Adrenal gland (tissue), 12 donors: ENCODE results near the gene SCAMP2. TPM values are rescaled to one million over a fixed set of nuclear protein-coding genes. Genes with fewer than 3 reads are reported as not detected.

Experiments
- DNase-seq, 7 donors: peaks; one replicate each; pipeline ENCODE4 v3.0.0-alpha.2; 2019 to 2020
- H3K27ac ChIP-seq, 5 donors: fragments of 200-600 bp; sonication (generic) in 4 of 5; 1 replicate in 3 of 5; 2 replicates in 2 of 5; pipeline versions ENCODE4 v1.5.1 to v1.8.0; 2016 to 2020; ENCODE audit warnings: mild to moderate bottlenecking in 1 of 5
- H3K27me3 ChIP-seq: fragments of 200-600 bp; 2 replicates; pipeline ENCODE4 v1.8.0; 2021
- H3K36me3 ChIP-seq, 2 donors: fragments of 200-600 bp; replicated peaks in 1 of 2; 1 replicate in 1 of 2; 2 replicates in 1 of 2; pipeline versions ENCODE4 v1.5.1 to v1.8.0; 2018 to 2022
- H3K4me1 ChIP-seq, 2 donors: fragments of 200-600 bp; replicated peaks in 1 of 2; 1 replicate in 1 of 2; 2 replicates in 1 of 2; pipeline versions ENCODE4 v1.5.1 to v1.8.0; 2018 to 2021
- H3K4me3 ChIP-seq, 4 donors: fragments of 200-600 bp; sonication (generic) in 3 of 4; one replicate each; pipeline ENCODE4 v1.5.1; 2016 to 2018
- H3K9me3 ChIP-seq, 3 donors: fragments of 200-600 bp; sonication (generic) in 1 of 3; replicated peaks in 1 of 3; 1 replicate in 2 of 3; 2 replicates in 1 of 3; pipeline versions ENCODE4 v1.5.1 to v1.8.0; 2016 to 2021
- POLR2A ChIP-seq, 2 donors: fragments of 450-650 bp; IDR thresholded peaks; one replicate each; pipeline ENCODE4 v1.6.1; 2017; ENCODE audit warnings: antibody characterized with exemption in 2 of 2, mild to moderate bottlenecking in 2 of 2, moderate library complexity in 1 of 2
- WGBS, 4 donors: extraction: QIAGEN DNeasy Blood & Tissue Kit in 2 of 4; methylation state at CpG; one replicate each; pipeline versions ENCODE4 v1.1.5 to v1.1.7; 2013 to 2017; 5-methylcytosine and 5-hydroxymethylcytosine counted together
- intact Hi-C, 2 donors: fragments of 100-400 bp; cut with DNase I; formaldehyde crosslinking; loops; one replicate each; pipeline versions ENCODE4 v1.14.1 to v1.15.0; 2022 to 2023
- polyA plus RNA-seq, 3 donors: library from polyadenylated mRNA; stranded (reverse); fragments of 200-250 nt in 2 of 3; fragments of 350-450 nt in 1 of 3; fragmentation: Illumina TruSeq in 1 of 3; extraction: RNeasy Lipid Tissue Mini Kit (QIAGEN cat#74804) in 1 of 3; gene quantifications; one replicate each; pipeline ENCODE4 v1.2.3, GENCODE V29; 2013 to 2014
- total RNA-seq, 9 donors: library from RNA; depleted of rRNA in 4 of 9; stranded (reverse); fragments of >200 nt in 4 of 9; fragments of 120-200 nt in 1 of 9; fragmentation: NEBNext Ultra II Directional in 1 of 9; extraction: Animal tissue kit (Norgen Biotek cat#: 25700) in 1 of 9; gene quantifications; one replicate each; pipeline versions ENCODE4 v1.1.0 to v1.2.4, GENCODE V29; 2013 to 2023
- TF ChIP-seq, protein P1 (sequence below), 6 experiments: fragments of 450-650 bp in 4 of 6; fragments of 200-600 bp in 2 of 6; sonication (generic) in 1 of 6; IDR thresholded peaks; 1 replicate in 5 of 6; 2 replicates in 1 of 6; pipeline versions ENCODE4 v1.5.1 to v1.8.0; 2016 to 2021; ENCODE audit warnings: antibody characterized with exemption in 6 of 6, mild to moderate bottlenecking in 2 of 6, moderate library complexity in 1 of 6
- donor health status: healthy with polysubstance abuse.
- donor health status: Bipolar disorder and iron deficiency.
- donor health status: DM: yes; HTN: yes; CAD: no.
- donor health status: DM: no; HTN: no; CAD: no.
- donor health status: DM: no; HTN: no; CAD: no.
- donor health status: DM: yes; HTN: yes; CAD: no.

The SCAMP2 gene
- total and polyA plus RNA-seq, 12 donors: 29.5 to 185 (median 98.7) TPM

DNA sequence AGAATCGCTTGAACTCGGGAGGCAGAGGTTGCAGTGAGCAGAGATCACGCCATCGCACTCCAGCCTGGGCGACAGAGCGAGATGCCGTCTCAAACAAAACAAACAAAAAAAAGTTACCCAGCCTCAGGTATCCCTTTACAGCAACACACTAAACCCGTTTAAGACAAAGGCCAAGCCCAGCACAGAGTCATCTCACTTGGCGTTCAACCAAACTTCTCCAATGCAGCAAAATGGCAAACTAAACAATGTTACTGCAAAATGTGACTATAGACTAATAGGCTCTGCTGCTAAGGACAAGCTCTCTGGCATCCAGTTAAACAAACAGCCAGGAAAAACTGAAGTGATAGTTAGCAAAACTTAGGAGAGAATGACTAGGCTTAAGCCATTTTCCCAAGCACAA is 39.9 kb upstream of the SCAMP2 start:
- DNase-seq: no peak
- Histone ChIP-seq H3K27me3 (no peaks in the 10 kb centered on the region), H3K9me3 (no peaks in the 10 kb centered on the region), H3K4me1 (no peaks in the 10 kb centered on the region), H3K4me3 (no peak overlapping the region), H3K27ac (no peak overlapping the region), H3K36me3 (peaks cover 0 to 34% of the 10 kb centered on the region in 2 donors)
- no peak for TF ChIP-seq POLR2A (IDR thresholded peaks at IDR 0.05)
- TF ChIP-seq, protein P1, sequence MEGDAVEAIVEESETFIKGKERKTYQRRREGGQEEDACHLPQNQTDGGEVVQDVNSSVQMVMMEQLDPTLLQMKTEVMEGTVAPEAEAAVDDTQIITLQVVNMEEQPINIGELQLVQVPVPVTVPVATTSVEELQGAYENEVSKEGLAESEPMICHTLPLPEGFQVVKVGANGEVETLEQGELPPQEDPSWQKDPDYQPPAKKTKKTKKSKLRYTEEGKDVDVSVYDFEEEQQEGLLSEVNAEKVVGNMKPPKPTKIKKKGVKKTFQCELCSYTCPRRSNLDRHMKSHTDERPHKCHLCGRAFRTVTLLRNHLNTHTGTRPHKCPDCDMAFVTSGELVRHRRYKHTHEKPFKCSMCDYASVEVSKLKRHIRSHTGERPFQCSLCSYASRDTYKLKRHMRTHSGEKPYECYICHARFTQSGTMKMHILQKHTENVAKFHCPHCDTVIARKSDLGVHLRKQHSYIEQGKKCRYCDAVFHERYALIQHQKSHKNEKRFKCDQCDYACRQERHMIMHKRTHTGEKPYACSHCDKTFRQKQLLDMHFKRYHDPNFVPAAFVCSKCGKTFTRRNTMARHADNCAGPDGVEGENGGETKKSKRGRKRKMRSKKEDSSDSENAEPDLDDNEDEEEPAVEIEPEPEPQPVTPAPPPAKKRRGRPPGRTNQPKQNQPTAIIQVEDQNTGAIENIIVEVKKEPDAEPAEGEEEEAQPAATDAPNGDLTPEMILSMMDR (IDR thresholded peaks at IDR 0.05): no peak
- intact Hi-C loops: no loop called here
- WGBS, 4 donors: 87 to 91% (median 88%) methylated on average over 9 of the region's 9 CpGs

- H3K36me3 ChIP-seq: peaks cover 0 to 12% of the 10 kb centered on the region in 2 donors
- intact Hi-C loops: no loop called here
- H3K27ac ChIP-seq: no peak overlapping the region
- no peak overlapping the region for H3K4me3 ChIP-seq
- H3K9me3 ChIP-seq: no peaks in the 10 kb centered on the region
- H3K4me1 ChIP-seq: peaks cover 6 to 27% of the 10 kb centered on the region in 2 donors
- TF ChIP-seq POLR2A (IDR thresholded peaks at IDR 0.05): no peak
- H3K27me3 ChIP-seq: no peaks in the 10 kb centered on the region
- WGBS, 4 donors: 94 to 100% (median 96%) methylated on average over 4 of the region's 4 CpGs
- no peak for DNase-seq
Measured at GRCh38 chr15:74908635-74909034, 35.5 kb upstream of the SCAMP2 start.

- Histone ChIP-seq H3K27ac (peak overlapping the region; percentile 92 to 96 (median 93)), H3K36me3 (peaks cover 0 to 22% of the 10 kb centered on the region in 2 donors), H3K27me3 (no peaks in the 10 kb centered on the region), H3K4me3 (peak overlapping the region in 3 of 4 donors; percentile 80 to 92 (median 91)), H3K9me3 (no peaks in the 10 kb centered on the region), H3K4me1 (peaks cover 6 to 29% of the 10 kb centered on the region in 2 donors)
- peak in 4 of 7 donors; percentile 39 to 57 (median 41) for DNase-seq
- WGBS, 4 donors: 34 to 53% (median 40%) methylated on average over 6 to 8 of the region's 8 CpGs
- intact Hi-C loops: no loop called here
- TF ChIP-seq POLR2A (IDR thresholded peaks at IDR 0.05): no peak
- TF ChIP-seq, protein P1 (IDR thresholded peaks at IDR 0.05): no peak
Measured at GRCh38 chr15:74907163-74907870, 34.2 kb upstream of the SCAMP2 start.

- intact Hi-C loops: no loop called here
- DNase-seq: peak; percentile 90 to 95 (median 94)
- Histone ChIP-seq H3K4me3 (peak within 1 kb of the TSS; percentile 48 to 92 (median 86)), H3K27ac (peak within 1 kb of the TSS; percentile 92 to 96 (median 93)), H3K27me3 (no peaks in the 10 kb centered on the region), H3K36me3 (peaks cover 0 to 26% of the 10 kb centered on the region in 2 donors), H3K9me3 (no peaks in the 10 kb centered on the region), H3K4me1 (peaks cover 6 to 29% of the 10 kb centered on the region in 2 donors)
- 0 to 1% (median 0%) methylated on average over 32 to 74 of the region's 74 CpGs; no CpG with 5 or more reads in 1 of the 4 donors for WGBS, 4 donors
- TF ChIP-seq, protein P1 (IDR thresholded peaks at IDR 0.05): no peak
- peak; percentile 51 to 81 for TF ChIP-seq POLR2A (IDR thresholded peaks at IDR 0.05)
Measured at GRCh38 chr15:74906450-74907162, 33.4 kb upstream of the SCAMP2 start, which contains the start of gene FAM219B. Gene FAM219B (minus strand): TSS chr15:74906851. CDS start chr15:74906800, 51 bp downstream.
